K562 (cell line): ENCODE data around the gene AIFM1. TPM values are rescaled to one million over a fixed set of nuclear protein-coding genes. Genes with fewer than 3 reads are reported as not detected.

Experiments
- ATAC-seq: fragments of 200-7000 bp; cut with Tn5 transposase; 3 replicates; pipeline ENCODE4 v1.9.1; 2020; ENCODE audit warnings: moderate library complexity
- BruUV-seq: library from RNA; stranded (reverse); fragments of 400-500 nt; replicated peaks from 2 replicates; lab custom pipeline; 2021; lab: Mats Ljungman, UMichigan
- CTCF ChIA-PET: fragments of 300-600 bp; formaldehyde crosslinking; extraction: SDS; loops from one replicate; lab custom pipeline; 2021; ENCODE audit warnings: low intra/inter-chr PET ratio; lab: Yijun Ruan, JAX
- POLR2A ChIA-PET: fragments of 300-600, 350-650 bp; sonication (Branson Sonifier 250); formaldehyde crosslinking; extraction: SDS; loops from one replicate; lab custom pipeline; 2021; ENCODE audit warnings: antibody characterized with exemption, inconsistent platforms; lab: Yijun Ruan, JAX
- DNase-seq, 4 experiments: peaks; one replicate each; pipeline versions ENCODE4 v3.0.0 to v3.0.0-alpha.2; 2011 to 2018; ENCODE audit warnings: low spot score in 3 of 4, mixed read lengths in 3 of 4; ENCODE audit errors: extremely low read depth in 1 of 4
- FAIRE-seq: peaks from 2 replicates; lab custom pipeline; 2011; peaks lifted over from hg19 to GRCh38; lab: Jason Lieb, UNC
- H2AFZ ChIP-seq: 2 replicates; pipeline ENCODE4 v1.6.0; 2011; ENCODE audit warnings: low read depth, low read length, control low read depth, inconsistent platforms
- H3K27ac ChIP-seq: fragments of 200-600 bp; 3 replicates; pipeline ENCODE4 v1.8.0; 2011; ENCODE audit warnings: low read depth, mild to moderate bottlenecking, control low read depth, inconsistent platforms, low read length, moderate library complexity, mixed read lengths; ENCODE audit errors: extremely low read depth
- H3K27me3 ChIP-seq, 2 experiments: fragments of 300-600 bp in 1 of 2; 2 replicates in 1 of 2; 3 replicates in 1 of 2; pipeline versions ENCODE4 v1.6.0 to v1.8.0; 2011; ENCODE audit warnings: inconsistent platforms in 2 of 2, low read length in 2 of 2, mild to moderate bottlenecking in 1 of 2, mixed read lengths in 1 of 2, moderate library complexity in 1 of 2; ENCODE audit not compliant: control insufficient read depth in 2 of 2, insufficient read depth in 2 of 2
- H3K36me3 ChIP-seq: fragments of 300-600 bp; 3 replicates; pipeline ENCODE4 v1.8.0; 2011; ENCODE audit warnings: mild to moderate bottlenecking, low read length, inconsistent platforms; ENCODE audit not compliant: control insufficient read depth, insufficient read depth
- H3K4me1 ChIP-seq, 2 experiments: fragments of 200-600 bp in 1 of 2; replicated peaks in 1 of 2; 2 replicates in 1 of 2; 3 replicates in 1 of 2; pipeline versions ENCODE4 v1.5.1 to v1.8.0; 2011; ENCODE audit warnings: inconsistent platforms in 2 of 2, low read length in 2 of 2, mild to moderate bottlenecking in 1 of 2, mixed read lengths in 1 of 2, moderate library complexity in 1 of 2; ENCODE audit not compliant: control insufficient read depth in 2 of 2, insufficient read depth in 2 of 2
- H3K4me2 ChIP-seq: 2 replicates; pipeline ENCODE4 v1.6.1; 2011; ENCODE audit warnings: low read length, control low read depth, inconsistent platforms, mixed read lengths; ENCODE audit not compliant: insufficient read depth
- H3K4me3 ChIP-seq: fragments of 200-600 bp; sonication (generic), shearing (Covaris generic); 2 replicates; pipeline ENCODE4 v1.5.1; 2016; ENCODE audit warnings: control low read depth, inconsistent platforms
- H3K79me2 ChIP-seq: fragments of 200-600 bp; 3 replicates; pipeline ENCODE4 v1.8.0; 2011; ENCODE audit warnings: low read length, inconsistent platforms; ENCODE audit not compliant: control insufficient read depth, insufficient read depth
- H3K9ac ChIP-seq, 2 experiments: 2 replicates each; pipeline versions ENCODE4 v1.6.0 to v1.6.1; 2011; ENCODE audit warnings: low read depth in 2 of 2, low read length in 2 of 2, control low read depth in 1 of 2, inconsistent platforms in 1 of 2, mild to moderate bottlenecking in 1 of 2, mixed read lengths in 1 of 2; ENCODE audit not compliant: insufficient read depth in 1 of 2
- H3K9me1 ChIP-seq: one replicate; pipeline ENCODE4 v1.6.0; 2011; ENCODE audit warnings: inconsistent platforms, mild to moderate bottlenecking, low read length, moderate library complexity; ENCODE audit not compliant: control insufficient read depth, insufficient read depth
- H3K9me3 ChIP-seq: replicated peaks from 2 replicates; pipeline ENCODE4 v1.5.1; 2011; ENCODE audit warnings: low read depth, low read length, inconsistent platforms; ENCODE audit not compliant: control insufficient read depth, insufficient read depth
- H4K20me1 ChIP-seq: replicated peaks from 2 replicates; pipeline ENCODE4 v1.6.1; 2011; ENCODE audit warnings: low read length, inconsistent platforms, mixed read lengths; ENCODE audit not compliant: control insufficient read depth, insufficient read depth
- CC2D1A ChIP-seq: fragments of 450-650 bp; IDR thresholded peaks from 2 replicates; pipeline ENCODE4 v1.6.1; 2017; ENCODE audit warnings: mild to moderate bottlenecking
- TFAP4 ChIP-seq: sonication (generic); formaldehyde crosslinking; IDR thresholded peaks from 2 replicates; pipeline ENCODE4 v1.8.0; 2022; ENCODE audit warnings: missing genetic modification reagents, mild to moderate bottlenecking, moderate library complexity, borderline replicate concordance
- WGBS: fragments of 100-300 bp; shearing (Covaris generic); methylation state at CpG from one replicate; pipeline ENCODE4 v1.1.6; 2016; ENCODE audit warnings: low coverage, mixed read lengths; ENCODE audit not compliant: insufficient coverage; ENCODE audit errors: missing lambda C conversion rate; 5-methylcytosine and 5-hydroxymethylcytosine counted together
- in situ Hi-C: fragments of 300-500 bp; cut with MboI; formaldehyde crosslinking; loops from 4 replicates; pipeline ENCODE4 v1.15.0; 2018; ENCODE audit warnings: inconsistent platforms, mixed read lengths
- intact Hi-C: fragments of 100-400 bp; cut with micrococcal nuclease; formaldehyde crosslinking; loops from 2 replicates; pipeline ENCODE4 v1.14.2; 2022
- polyA plus RNA-seq, 8 experiments: library from polyadenylated mRNA; depleted of rRNA in 4 of 8; stranded (reverse) in 5 of 8; unstranded in 3 of 8; fragments of >200 nt; fragmentation: Nextera tagmentation in 2 of 8; fragmentation: Illumina TruSeq in 1 of 8; extraction: Ambion mirVana in 2 of 8; extraction: Trizol in 1 of 8; gene quantifications; 2 replicates each; pipeline versions ENCODE4 v1.2.1 to v1.2.3, GENCODE V29; 2011 to 2014; ENCODE audit warnings: inconsistent platforms in 1 of 8, missing spikeins in 1 of 8
- total RNA-seq, 7 experiments: library from RNA; depleted of rRNA in 6 of 7; stranded (reverse); fragments of >200 nt in 6 of 7; fragmentation: Illumina TruSeq in 2 of 7; extraction: Trizol in 2 of 7; gene quantifications; 2 replicates each; pipeline versions ENCODE4 v1.2.1 to v1.2.3, GENCODE V29; 2011 to 2021; ENCODE audit warnings: low replicate concordance in 1 of 7

The AIFM1 gene
- total and polyA plus RNA-seq, 9 of the 15 experiments (the other 6 are each of a cell fraction or from before 2014, with no cell fraction given): 51.0 to 117 (median 91.2) TPM

- intact Hi-C loops (no loop called here), in situ Hi-C loops (no loop called here)
- ChIA-PET POLR2A (interaction anchor here (0.6 to 2.9 kb wide), 5 partner anchors 10 to 42 kb away, joined by 3 to 12 read pairs (median 3); no protein-coding TSS in a partner anchor), CTCF (no interaction called here)
- H3K79me2 ChIP-seq: no peaks in the 10 kb centered on the region
- no peak overlapping the region for H3K4me3 ChIP-seq
- H3K36me3 ChIP-seq: no peaks in the 10 kb centered on the region
- H3K27me3 ChIP-seq: no peaks in the 10 kb centered on the region
- no TSS peak for BruUV-seq
- H4K20me1 ChIP-seq: no peaks in the 10 kb centered on the region
- H3K9me1 ChIP-seq: peaks cover 3% of the 10 kb centered on the region
- FAIRE-seq: no peak
- peak overlapping the region in 1 of 2 experiments; percentile 76; a peak in 1 of 4 replicates for H3K9ac ChIP-seq
- no peak for ATAC-seq
- peak overlapping the region; percentile 18; the same call in 1 of the 2 replicates for H3K4me2 ChIP-seq
- no peak overlapping the region; the same call in 2 of the 3 replicates for H3K27ac ChIP-seq
- no peaks in the 10 kb centered on the region for H3K9me3 ChIP-seq
- H3K4me1 ChIP-seq: peaks cover 40 to 41% of the 10 kb centered on the region in 2 experiments
- 53% methylated on average over 17 of the region's 21 CpGs for WGBS
- DNase-seq: no peak
- TF ChIP-seq CC2D1A (no peak), TFAP4 (CRISPR knock-in tag) (peak; percentile 60; the same call in 1 of the 2 replicates)
- H2AFZ ChIP-seq: 0 out of 2 replicates have a peak overlapping the region, but pooled peaks have one; percentile 0
Observed at GRCh38 chrX:130118441-130119311, 47.0 kb downstream of the AIFM1 start.
